Measurements from ENCODE around the gene GAB1. TPM values are rescaled to one million over a fixed set of nuclear protein-coding genes. Genes with fewer than 3 reads are reported as not detected.

The GAB1 gene
- total and polyA plus RNA-seq, 2 donors (not counting 1 experiment from before 2014, with no cell fraction given), result 4.7 to 10.8 TPM

DNA sequence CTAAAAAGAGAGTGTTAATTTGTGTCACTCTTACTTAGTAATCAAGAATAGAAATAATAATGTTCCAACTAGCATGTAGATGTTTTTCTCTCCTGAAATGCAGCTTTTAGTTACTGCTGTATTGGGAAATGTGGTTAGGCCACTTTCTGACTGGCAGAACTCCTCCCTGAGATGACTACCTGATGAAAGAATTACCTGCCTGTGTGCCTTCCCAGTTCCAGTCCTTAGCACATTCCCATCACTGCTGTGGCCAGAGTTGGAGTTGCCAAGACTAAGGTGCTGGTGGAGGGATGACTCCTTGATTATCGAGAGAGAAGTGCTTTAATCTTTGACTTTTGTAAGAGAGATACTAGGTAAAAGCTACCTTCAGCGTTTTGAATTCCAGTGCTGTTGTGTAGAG lies 9.5 kb downstream of the GAB1 start:
- no peak for DNase-seq
- H2AFZ ChIP-seq (ENCODE audit: insufficient read depth, low read depth, low read length, poor library complexity, severe bottlenecking), result no peak overlapping the region
- no peak overlapping the region for H3K27ac ChIP-seq (ENCODE audit: low read length in 2 of 2)
- CTCF ChIA-PET, result no interaction called here
- Mint-ChIP-seq H3K4me3 (no peak overlapping the region), H3K27ac (no peak overlapping the region), H3K9me3 (ENCODE audit: insufficient read depth) (no peaks in the 10 kb centered on the region), H3K4me1 (peaks cover 9% of the 10 kb centered on the region), H3K27me3 (peaks cover 4% of the 10 kb centered on the region)
- TF ChIP-seq CTCF (IDR thresholded peaks at IDR 0.05) (no peak), EZH2 (IDR thresholded peaks at IDR 0.05; ENCODE audit: borderline replicate concordance, insufficient read depth, low read depth, low read length, poor library complexity, severe bottlenecking) (no peak)
- ATAC-seq (ENCODE audit: low read depth), result no peak
- no peaks in the 10 kb centered on the region for H3K27me3 ChIP-seq (replicated peaks in 1 of 4; ENCODE audit: control extremely low read depth in 1 of 4, control insufficient read depth in 3 of 4, insufficient read depth in 4 of 4, low read length in 3 of 4)
- no peaks in the 10 kb centered on the region for H3K9me3 ChIP-seq (ENCODE audit: control extremely low read depth in 1 of 3, control insufficient read depth in 2 of 3, insufficient read depth in 1 of 3, low read length in 2 of 3)
- H4K20me1 ChIP-seq (ENCODE audit: control insufficient read depth, insufficient read depth, low read length, poor library complexity, severe bottlenecking), result no peaks in the 10 kb centered on the region
- H3K4me2 ChIP-seq (replicated peaks; ENCODE audit: low read depth, low read length, poor library complexity, severe bottlenecking), result no peak overlapping the region
- peaks cover 44% of the 10 kb centered on the region for H3K79me2 ChIP-seq (ENCODE audit: control insufficient read depth, insufficient read depth, low read length)
- 94% methylated on average over 2 of the region's 2 CpGs for WGBS (ENCODE audit: insufficient coverage)
- H3K4me3 ChIP-seq (ENCODE audit: control extremely low read depth in 1 of 5, extremely low read depth in 1 of 5, insufficient read depth in 1 of 5, low read depth in 2 of 5, low read length in 4 of 5), result no peak overlapping the region
- H3K4me1 ChIP-seq (ENCODE audit: control insufficient read depth in 2 of 2, insufficient read depth in 2 of 2, low read length in 2 of 2), result peaks cover 0 to 6% of the 10 kb centered on the region in 2 donors
- POLR2A ChIA-PET, result no interaction called here
- intact Hi-C loops (cut with micrococcal nuclease), result no loop called here
- H3K36me3 ChIP-seq (replicated peaks in 1 of 2; ENCODE audit: control extremely low read depth in 1 of 2, control insufficient read depth in 1 of 2, extremely low read depth in 1 of 2, insufficient read depth in 2 of 2, low read length in 1 of 2), result no peaks in the 10 kb centered on the region
- no peak overlapping the region for H3K9ac ChIP-seq (ENCODE audit: low read length)

- Mint-ChIP-seq H3K27me3 (peaks cover 4% of the 10 kb centered on the region), H3K27ac (no peak overlapping the region), H3K9me3 (ENCODE audit: insufficient read depth) (no peaks in the 10 kb centered on the region), H3K4me1 (peaks cover 13% of the 10 kb centered on the region), H3K4me3 (no peak overlapping the region)
- Histone ChIP-seq H3K4me2 (replicated peaks; ENCODE audit: low read depth, low read length, poor library complexity, severe bottlenecking) (peak overlapping the region; percentile 21), H3K36me3 (replicated peaks in 1 of 2; ENCODE audit: control extremely low read depth in 1 of 2, control insufficient read depth in 1 of 2, extremely low read depth in 1 of 2, insufficient read depth in 2 of 2, low read length in 1 of 2) (no peaks in the 10 kb centered on the region), H3K4me1 (ENCODE audit: control insufficient read depth in 2 of 2, insufficient read depth in 2 of 2, low read length in 2 of 2) (peaks cover 0 to 6% of the 10 kb centered on the region in 2 donors), H4K20me1 (ENCODE audit: control insufficient read depth, insufficient read depth, low read length, poor library complexity, severe bottlenecking) (no peaks in the 10 kb centered on the region), H3K79me2 (ENCODE audit: control insufficient read depth, insufficient read depth, low read length) (peaks cover 43% of the 10 kb centered on the region), H3K27me3 (replicated peaks in 1 of 4; ENCODE audit: control extremely low read depth in 1 of 4, control insufficient read depth in 3 of 4, insufficient read depth in 4 of 4, low read length in 3 of 4) (no peaks in the 10 kb centered on the region), H2AFZ (ENCODE audit: insufficient read depth, low read depth, low read length, poor library complexity, severe bottlenecking) (no peak overlapping the region), H3K4me3 (ENCODE audit: control extremely low read depth in 1 of 5, extremely low read depth in 1 of 5, insufficient read depth in 1 of 5, low read depth in 2 of 5, low read length in 4 of 5) (no peak overlapping the region), H3K27ac (ENCODE audit: low read length in 2 of 2) (no peak overlapping the region), H3K9ac (ENCODE audit: low read length) (no peak overlapping the region), H3K9me3 (ENCODE audit: control extremely low read depth in 1 of 3, control insufficient read depth in 2 of 3, insufficient read depth in 1 of 3, low read length in 2 of 3) (no peaks in the 10 kb centered on the region)
- no peak for DNase-seq
- TF ChIP-seq CTCF (IDR thresholded peaks at IDR 0.05), result no peak
- no peak for TF ChIP-seq EZH2 (IDR thresholded peaks at IDR 0.05; ENCODE audit: borderline replicate concordance, insufficient read depth, low read depth, low read length, poor library complexity, severe bottlenecking)
- ChIA-PET POLR2A (no interaction called here), CTCF (no interaction called here)
- intact Hi-C loops (cut with micrococcal nuclease), result no loop called here
- ATAC-seq (ENCODE audit: low read depth), result no peak
- no CpG with 5 or more reads among the region's 2 CpGs for WGBS (ENCODE audit: insufficient coverage)
Measured at GRCh38 chr4:143347484-143348111, 10.9 kb downstream of the GAB1 start.
